Neural cell (in vitro differentiated cells): ENCODE measurements around the gene SOX3. TPM values are rescaled to one million over a fixed set of nuclear protein-coding genes. Genes with fewer than 3 reads are reported as not detected.

Experiments
- H2AFZ ChIP-seq: fragments of 200-600, 300-800 bp; sonication (generic), shearing (Covaris generic); 2 replicates; pipeline ENCODE4 v1.6.0; 2014; ENCODE audit warnings: low read depth, mild to moderate bottlenecking, antibody characterized with exemption, low read length, moderate library complexity
- H3F3A ChIP-seq: fragments of 200-600 bp; shearing (Covaris generic); 2 replicates; pipeline ENCODE4 v1.6.1; 2016; ENCODE audit warnings: mild to moderate bottlenecking, moderate library complexity, mixed read lengths, antibody characterized with exemption, low read length; ENCODE audit not compliant: insufficient read depth, poor library complexity, severe bottlenecking
- H3K27ac ChIP-seq: fragments of 200-600, 300-800 bp; sonication (generic), shearing (Covaris generic); 2 replicates; pipeline ENCODE4 v1.5.1; 2014; ENCODE audit warnings: mild to moderate bottlenecking, low read length, moderate library complexity
- H3K27me3 ChIP-seq: fragments of 300-800, 200-600 bp; sonication (generic), shearing (Covaris generic); 2 replicates; pipeline ENCODE4 v1.6.0; 2014; ENCODE audit warnings: mild to moderate bottlenecking, low read depth, low read length, moderate library complexity; ENCODE audit not compliant: insufficient read depth
- H3K36me3 ChIP-seq: fragments of 300-800, 200-600 bp; sonication (generic), shearing (Covaris generic); 2 replicates; pipeline ENCODE4 v1.5.1; 2014; ENCODE audit warnings: mild to moderate bottlenecking, antibody characterized with exemption, low read length, moderate library complexity; ENCODE audit not compliant: insufficient read depth
- H3K4me2 ChIP-seq: fragments of 300-800, 200-600 bp; sonication (generic), shearing (Covaris generic); 2 replicates; pipeline ENCODE4 v1.6.0; 2014; ENCODE audit warnings: mild to moderate bottlenecking, low read length
- H3K4me3 ChIP-seq: fragments of 300-800, 200-600 bp; sonication (generic), shearing (Covaris generic); 2 replicates; pipeline ENCODE4 v1.5.1; 2014; ENCODE audit warnings: mild to moderate bottlenecking, low read length, moderate library complexity
- H3K79me2 ChIP-seq: fragments of 200-600 bp; shearing (Covaris generic); replicated peaks from 2 replicates; pipeline ENCODE4 v1.6.0; 2014; ENCODE audit warnings: mild to moderate bottlenecking, low read length, moderate library complexity; ENCODE audit not compliant: insufficient read depth
- H3K9ac ChIP-seq: fragments of 300-800, 200-600 bp; sonication (generic), shearing (Covaris generic); 2 replicates; pipeline ENCODE4 v1.6.1; 2016; ENCODE audit warnings: mild to moderate bottlenecking, low read length, mixed read lengths
- H3K9me2 ChIP-seq: fragments of 200-600 bp; shearing (Covaris generic); 2 replicates; pipeline ENCODE4 v1.6.1; 2016; ENCODE audit warnings: mild to moderate bottlenecking, low read length, mixed read lengths; ENCODE audit not compliant: insufficient read depth
- H3K9me3 ChIP-seq: fragments of 200-600, 300-800 bp; sonication (generic), shearing (Covaris generic); 2 replicates; pipeline ENCODE4 v1.6.1; 2016; ENCODE audit warnings: mild to moderate bottlenecking, mixed run types, low read length, moderate library complexity, mixed read lengths
- H4K20me1 ChIP-seq: fragments of 200-600 bp; shearing (Covaris generic); 2 replicates; pipeline ENCODE4 v1.6.1; 2016; ENCODE audit warnings: mild to moderate bottlenecking, mixed run types; ENCODE audit not compliant: insufficient read depth
- EP300 ChIP-seq: fragments of 450-650 bp; conservative IDR thresholded peaks from 2 replicates; pipeline ENCODE4 v1.6.1; 2014; ENCODE audit warnings: antibody characterized with exemption, mild to moderate bottlenecking, moderate library complexity; ENCODE audit not compliant: poor library complexity, severe bottlenecking
- EZH2 ChIP-seq: fragments of 200-600, 300-800 bp; shearing (Covaris generic), sonication (generic); IDR thresholded peaks from 2 replicates; pipeline ENCODE4 v1.6.1; 2014; ENCODE audit warnings: antibody characterized with exemption, low read length, borderline replicate concordance, mild to moderate bottlenecking; ENCODE audit not compliant: insufficient read depth, poor library complexity, severe bottlenecking
- MXI1 ChIP-seq: fragments of 450-650 bp; conservative IDR thresholded peaks from 2 replicates; pipeline ENCODE4 v1.6.1; 2014; ENCODE audit warnings: antibody characterized with exemption, mild to moderate bottlenecking; ENCODE audit not compliant: poor library complexity, severe bottlenecking
- POLR2AphosphoS5 ChIP-seq: IDR thresholded peaks from 2 replicates; pipeline ENCODE4 v1.6.1; 2012
- RAD21 ChIP-seq: fragments of 450-650 bp; conservative IDR thresholded peaks from 2 replicates; pipeline ENCODE4 v1.6.1; 2014; ENCODE audit warnings: antibody characterized with exemption, mild to moderate bottlenecking, moderate library complexity
- SMC3 ChIP-seq: fragments of 450-650 bp; conservative IDR thresholded peaks from 2 replicates; pipeline ENCODE4 v1.6.1; 2014; ENCODE audit warnings: antibody characterized with exemption, mild to moderate bottlenecking, moderate library complexity; ENCODE audit not compliant: poor library complexity
- TAF1 ChIP-seq: IDR thresholded peaks from 2 replicates; pipeline ENCODE4 v1.6.1; 2012; ENCODE audit warnings: low read depth
- polyA plus RNA-seq: library from polyadenylated mRNA; depleted of rRNA; stranded (reverse); fragments of >200 nt; gene quantifications from 2 replicates; pipeline ENCODE4 v1.2.3, GENCODE V29; 2014
- TF ChIP-seq, protein P1 (sequence below): fragments of 450-650 bp; IDR thresholded peaks from 2 replicates; pipeline ENCODE4 v1.5.1; 2014; ENCODE audit warnings: antibody characterized with exemption, mild to moderate bottlenecking, moderate library complexity; ENCODE audit not compliant: poor library complexity, severe bottlenecking
- TF ChIP-seq, protein P2 (sequence below): IDR thresholded peaks from 2 replicates; pipeline ENCODE4 v1.6.1; 2012; ENCODE audit warnings: borderline replicate concordance

Gene SOX3
- polyA plus RNA-seq, 1 donor from 2014 or later = 1.2 TPM

DNA sequence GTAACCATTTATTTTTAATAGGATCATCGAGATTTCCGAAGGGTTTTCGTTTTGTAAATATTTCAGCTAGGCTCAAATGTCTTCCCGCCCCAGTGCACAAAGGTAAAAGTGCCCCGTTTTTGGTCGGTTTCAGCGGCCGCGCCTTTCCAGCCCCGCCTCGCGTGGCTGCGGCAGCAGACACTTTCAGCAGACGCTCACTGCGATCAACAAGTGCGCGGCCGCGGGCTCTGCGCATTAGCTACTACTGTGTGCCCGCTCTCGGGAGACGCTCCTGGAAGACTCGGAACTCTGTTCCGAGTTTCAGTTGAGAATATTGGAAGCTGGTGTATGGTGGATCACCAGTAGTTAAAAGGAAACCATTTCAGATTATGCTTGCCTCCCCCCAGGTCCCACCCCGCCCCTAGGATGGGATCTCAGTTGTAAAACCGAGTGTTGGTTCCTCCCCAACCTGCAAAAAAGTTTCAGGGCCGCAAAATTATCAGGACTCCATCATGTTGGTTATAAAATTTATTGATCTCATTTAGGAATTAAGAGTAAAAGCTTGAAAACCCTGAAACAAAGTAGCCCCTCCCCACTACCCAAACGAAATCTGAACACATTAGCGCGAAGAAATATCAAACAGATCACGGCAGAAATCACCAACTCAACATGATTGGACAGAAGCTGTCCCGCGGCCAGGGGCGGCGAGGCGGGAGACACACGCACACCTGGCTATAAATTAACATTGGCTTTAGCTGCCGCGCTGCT lies 2.2 kb downstream of the SOX3 start:
- Histone ChIP-seq H3K36me3 (no peaks in the 10 kb centered on the region), H4K20me1 (no peaks in the 10 kb centered on the region), H3K27ac (no peak overlapping the region), H3K79me2 (no peaks in the 10 kb centered on the region), H3K9me3 (no peaks in the 10 kb centered on the region), H3K27me3 (peaks cover 60% of the 10 kb centered on the region), H3K9ac (no peak overlapping the region), H3K4me2 (no peak overlapping the region), H2AFZ (no peak overlapping the region), H3K9me2 (no peaks in the 10 kb centered on the region), H3F3A (no peaks in the 10 kb centered on the region), H3K4me3 (peak overlapping the region; percentile 61)
- peak; percentile 11 for TF ChIP-seq POLR2AphosphoS5
- no peak for TF ChIP-seq TAF1

DNA sequence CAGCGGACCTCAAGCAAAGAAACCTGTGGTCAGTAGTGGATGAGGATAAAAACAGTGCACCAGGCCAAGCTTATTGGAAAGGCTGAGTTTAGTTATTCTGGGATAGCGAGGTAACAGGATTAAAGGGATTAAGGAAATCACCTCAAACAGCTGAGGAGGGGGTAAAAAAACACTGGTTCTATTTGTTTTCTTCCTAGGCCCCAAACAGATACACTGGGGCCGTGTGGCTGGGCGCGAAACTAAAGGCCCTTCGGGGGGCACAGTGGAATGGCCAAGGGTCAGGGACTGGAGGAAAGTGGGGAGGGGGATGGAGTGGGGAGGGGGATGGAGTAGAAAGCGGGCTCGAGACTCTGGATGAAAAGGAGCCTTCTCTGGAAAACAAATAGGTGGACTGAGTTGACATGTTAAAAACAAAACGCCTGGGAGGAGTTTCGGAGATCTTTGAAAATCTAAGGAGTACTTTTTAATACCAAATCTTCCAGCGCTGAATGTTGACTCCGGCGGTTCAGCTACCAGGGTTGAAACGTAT lies 2.9 kb downstream of the SOX3 start:
- TF ChIP-seq, protein P1, sequence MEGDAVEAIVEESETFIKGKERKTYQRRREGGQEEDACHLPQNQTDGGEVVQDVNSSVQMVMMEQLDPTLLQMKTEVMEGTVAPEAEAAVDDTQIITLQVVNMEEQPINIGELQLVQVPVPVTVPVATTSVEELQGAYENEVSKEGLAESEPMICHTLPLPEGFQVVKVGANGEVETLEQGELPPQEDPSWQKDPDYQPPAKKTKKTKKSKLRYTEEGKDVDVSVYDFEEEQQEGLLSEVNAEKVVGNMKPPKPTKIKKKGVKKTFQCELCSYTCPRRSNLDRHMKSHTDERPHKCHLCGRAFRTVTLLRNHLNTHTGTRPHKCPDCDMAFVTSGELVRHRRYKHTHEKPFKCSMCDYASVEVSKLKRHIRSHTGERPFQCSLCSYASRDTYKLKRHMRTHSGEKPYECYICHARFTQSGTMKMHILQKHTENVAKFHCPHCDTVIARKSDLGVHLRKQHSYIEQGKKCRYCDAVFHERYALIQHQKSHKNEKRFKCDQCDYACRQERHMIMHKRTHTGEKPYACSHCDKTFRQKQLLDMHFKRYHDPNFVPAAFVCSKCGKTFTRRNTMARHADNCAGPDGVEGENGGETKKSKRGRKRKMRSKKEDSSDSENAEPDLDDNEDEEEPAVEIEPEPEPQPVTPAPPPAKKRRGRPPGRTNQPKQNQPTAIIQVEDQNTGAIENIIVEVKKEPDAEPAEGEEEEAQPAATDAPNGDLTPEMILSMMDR = no peak
- TF ChIP-seq, protein P2, sequence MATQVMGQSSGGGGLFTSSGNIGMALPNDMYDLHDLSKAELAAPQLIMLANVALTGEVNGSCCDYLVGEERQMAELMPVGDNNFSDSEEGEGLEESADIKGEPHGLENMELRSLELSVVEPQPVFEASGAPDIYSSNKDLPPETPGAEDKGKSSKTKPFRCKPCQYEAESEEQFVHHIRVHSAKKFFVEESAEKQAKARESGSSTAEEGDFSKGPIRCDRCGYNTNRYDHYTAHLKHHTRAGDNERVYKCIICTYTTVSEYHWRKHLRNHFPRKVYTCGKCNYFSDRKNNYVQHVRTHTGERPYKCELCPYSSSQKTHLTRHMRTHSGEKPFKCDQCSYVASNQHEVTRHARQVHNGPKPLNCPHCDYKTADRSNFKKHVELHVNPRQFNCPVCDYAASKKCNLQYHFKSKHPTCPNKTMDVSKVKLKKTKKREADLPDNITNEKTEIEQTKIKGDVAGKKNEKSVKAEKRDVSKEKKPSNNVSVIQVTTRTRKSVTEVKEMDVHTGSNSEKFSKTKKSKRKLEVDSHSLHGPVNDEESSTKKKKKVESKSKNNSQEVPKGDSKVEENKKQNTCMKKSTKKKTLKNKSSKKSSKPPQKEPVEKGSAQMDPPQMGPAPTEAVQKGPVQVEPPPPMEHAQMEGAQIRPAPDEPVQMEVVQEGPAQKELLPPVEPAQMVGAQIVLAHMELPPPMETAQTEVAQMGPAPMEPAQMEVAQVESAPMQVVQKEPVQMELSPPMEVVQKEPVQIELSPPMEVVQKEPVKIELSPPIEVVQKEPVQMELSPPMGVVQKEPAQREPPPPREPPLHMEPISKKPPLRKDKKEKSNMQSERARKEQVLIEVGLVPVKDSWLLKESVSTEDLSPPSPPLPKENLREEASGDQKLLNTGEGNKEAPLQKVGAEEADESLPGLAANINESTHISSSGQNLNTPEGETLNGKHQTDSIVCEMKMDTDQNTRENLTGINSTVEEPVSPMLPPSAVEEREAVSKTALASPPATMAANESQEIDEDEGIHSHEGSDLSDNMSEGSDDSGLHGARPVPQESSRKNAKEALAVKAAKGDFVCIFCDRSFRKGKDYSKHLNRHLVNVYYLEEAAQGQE = no peak
- TF ChIP-seq POLR2AphosphoS5 (no peak), EZH2 (no peak), MXI1 (no peak), TAF1 (no peak), EP300 (no peak), RAD21 (no peak), SMC3 (no peak)
- H3K4me3 ChIP-seq = peak overlapping the region; percentile 61
- H3K9me3 ChIP-seq = no peaks in the 10 kb centered on the region
- no peak overlapping the region for H2AFZ ChIP-seq
- no peaks in the 10 kb centered on the region for H4K20me1 ChIP-seq
- no peaks in the 10 kb centered on the region for H3K36me3 ChIP-seq
- H3K9ac ChIP-seq = no peak overlapping the region
- no peak overlapping the region for H3K27ac ChIP-seq
- no peaks in the 10 kb centered on the region for H3K9me2 ChIP-seq
- no peaks in the 10 kb centered on the region for H3F3A ChIP-seq
- H3K79me2 ChIP-seq = no peaks in the 10 kb centered on the region
- peaks cover 54% of the 10 kb centered on the region for H3K27me3 ChIP-seq
- no peak overlapping the region for H3K4me2 ChIP-seq
